GM12872 (cell line): ENCODE results near the gene FHL2.

Experiments
- TF ChIP-seq, protein P1 (sequence below): IDR thresholded peaks from 3 replicates; pipeline ENCODE4 v1.5.1; 2011; ENCODE audit warnings: low read depth, mild to moderate bottlenecking, low read length, moderate library complexity; ENCODE audit not compliant: insufficient read depth

The FHL2 gene

DNA sequence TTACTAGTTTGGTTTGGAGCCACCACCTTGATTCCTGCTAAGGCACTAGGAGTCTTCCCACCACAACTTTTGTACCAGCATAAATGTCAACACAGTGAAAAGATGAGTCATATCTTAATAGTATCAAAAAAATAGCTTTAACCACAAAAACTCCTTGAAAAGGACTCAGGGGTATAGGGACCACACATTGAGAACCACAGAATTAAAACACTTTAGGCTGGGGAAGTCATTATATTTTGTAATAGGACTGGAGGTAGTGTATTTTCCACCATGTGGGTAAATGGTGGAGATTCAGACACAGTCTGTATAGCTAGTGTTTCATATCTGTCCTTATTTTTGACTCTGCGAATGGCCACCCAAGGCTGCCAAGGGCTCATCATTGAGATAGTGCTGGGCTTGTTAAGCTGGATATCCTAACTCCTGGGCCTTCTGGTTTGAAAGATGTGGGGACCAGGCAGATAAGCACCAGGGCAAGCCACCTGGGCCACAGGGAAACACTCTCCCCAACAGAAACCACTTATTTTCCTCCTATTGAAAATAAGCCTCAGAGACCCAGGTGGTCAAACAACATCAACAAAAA, 19.1 kb upstream of the FHL2 start:
- TF ChIP-seq, protein P1, sequence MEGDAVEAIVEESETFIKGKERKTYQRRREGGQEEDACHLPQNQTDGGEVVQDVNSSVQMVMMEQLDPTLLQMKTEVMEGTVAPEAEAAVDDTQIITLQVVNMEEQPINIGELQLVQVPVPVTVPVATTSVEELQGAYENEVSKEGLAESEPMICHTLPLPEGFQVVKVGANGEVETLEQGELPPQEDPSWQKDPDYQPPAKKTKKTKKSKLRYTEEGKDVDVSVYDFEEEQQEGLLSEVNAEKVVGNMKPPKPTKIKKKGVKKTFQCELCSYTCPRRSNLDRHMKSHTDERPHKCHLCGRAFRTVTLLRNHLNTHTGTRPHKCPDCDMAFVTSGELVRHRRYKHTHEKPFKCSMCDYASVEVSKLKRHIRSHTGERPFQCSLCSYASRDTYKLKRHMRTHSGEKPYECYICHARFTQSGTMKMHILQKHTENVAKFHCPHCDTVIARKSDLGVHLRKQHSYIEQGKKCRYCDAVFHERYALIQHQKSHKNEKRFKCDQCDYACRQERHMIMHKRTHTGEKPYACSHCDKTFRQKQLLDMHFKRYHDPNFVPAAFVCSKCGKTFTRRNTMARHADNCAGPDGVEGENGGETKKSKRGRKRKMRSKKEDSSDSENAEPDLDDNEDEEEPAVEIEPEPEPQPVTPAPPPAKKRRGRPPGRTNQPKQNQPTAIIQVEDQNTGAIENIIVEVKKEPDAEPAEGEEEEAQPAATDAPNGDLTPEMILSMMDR, result no peak

DNA sequence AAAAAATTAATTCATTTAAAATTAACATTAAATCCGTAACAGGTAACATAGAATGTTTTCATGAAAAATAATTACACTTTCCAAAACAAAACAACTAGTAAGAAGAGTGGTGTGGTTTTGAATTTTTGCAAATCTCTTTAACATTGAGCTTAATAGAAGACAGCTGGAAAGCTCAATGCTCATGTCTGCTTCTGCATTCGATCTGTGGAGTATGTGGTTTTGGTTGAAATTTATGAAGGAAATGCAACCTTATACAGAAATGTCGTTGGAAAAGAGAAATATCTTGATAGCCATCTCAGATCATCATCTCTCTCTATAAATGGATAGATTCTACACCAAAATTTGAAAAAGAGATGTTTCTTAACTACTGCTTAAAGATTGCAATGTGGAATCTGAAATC, 17.3 kb upstream of the FHL2 start:
- TF ChIP-seq, protein P1, result no peak

DNA sequence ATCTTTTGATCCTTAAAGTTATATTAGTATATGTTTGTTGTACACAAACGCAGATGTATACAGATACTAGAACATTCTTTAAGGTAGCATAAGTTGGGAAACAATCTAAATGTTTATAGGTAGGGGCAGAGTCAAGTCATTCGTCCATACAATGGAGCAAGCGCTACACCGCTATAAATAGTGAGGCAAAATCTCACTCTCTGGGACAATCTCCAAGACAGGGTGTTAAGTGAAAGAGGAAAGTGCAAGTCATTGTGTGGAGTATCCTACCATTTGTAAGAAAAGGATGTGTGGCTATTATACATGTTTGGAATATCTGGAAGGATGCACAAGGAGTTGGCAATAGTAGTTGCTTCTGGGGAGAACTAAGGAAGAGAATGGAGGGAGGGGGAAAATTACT, 16.2 kb upstream of the FHL2 start:
- TF ChIP-seq, protein P1, result no peak

DNA sequence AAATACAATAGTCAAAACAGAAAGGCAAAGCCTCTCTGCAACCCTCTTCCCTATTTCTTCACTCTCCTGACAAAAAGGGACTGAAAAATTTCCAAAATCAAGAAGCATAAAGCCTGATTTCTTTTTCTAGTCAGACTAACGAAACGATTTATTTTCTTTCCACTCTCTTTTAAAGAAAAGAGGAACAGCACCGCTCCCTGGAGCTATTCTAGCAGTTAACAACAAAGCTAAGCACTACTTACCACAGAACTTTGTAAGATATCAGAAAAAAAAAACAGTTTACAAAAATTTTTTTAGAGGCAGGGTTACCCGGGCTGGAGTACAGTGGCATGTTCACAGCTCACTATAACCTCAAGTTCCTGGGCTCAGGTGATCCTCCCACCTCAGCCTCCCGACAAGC, 14.4 kb upstream of the FHL2 start:
- TF ChIP-seq, protein P1, result no peak

DNA sequence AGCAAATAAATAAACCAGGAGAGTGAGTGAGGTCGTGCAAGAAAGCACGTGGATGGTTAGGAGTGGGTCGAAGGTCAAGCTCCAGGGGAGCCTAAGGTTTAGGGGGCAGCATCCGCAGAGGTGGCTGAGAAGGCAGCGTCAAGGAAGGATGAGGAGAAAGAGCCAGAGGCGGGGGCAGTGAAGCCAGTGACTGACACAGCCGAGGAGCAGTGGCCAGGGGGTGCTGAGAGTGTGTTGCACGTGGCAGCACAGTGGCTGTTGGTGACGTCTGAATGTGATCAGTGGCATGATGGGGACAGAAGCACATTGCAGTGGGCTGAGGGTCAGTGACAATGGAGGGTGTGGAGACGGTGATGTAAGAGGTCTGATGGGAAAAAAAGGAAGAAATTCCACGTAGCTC, 13.7 kb upstream of the FHL2 start:
- TF ChIP-seq, protein P1, result no peak

DNA sequence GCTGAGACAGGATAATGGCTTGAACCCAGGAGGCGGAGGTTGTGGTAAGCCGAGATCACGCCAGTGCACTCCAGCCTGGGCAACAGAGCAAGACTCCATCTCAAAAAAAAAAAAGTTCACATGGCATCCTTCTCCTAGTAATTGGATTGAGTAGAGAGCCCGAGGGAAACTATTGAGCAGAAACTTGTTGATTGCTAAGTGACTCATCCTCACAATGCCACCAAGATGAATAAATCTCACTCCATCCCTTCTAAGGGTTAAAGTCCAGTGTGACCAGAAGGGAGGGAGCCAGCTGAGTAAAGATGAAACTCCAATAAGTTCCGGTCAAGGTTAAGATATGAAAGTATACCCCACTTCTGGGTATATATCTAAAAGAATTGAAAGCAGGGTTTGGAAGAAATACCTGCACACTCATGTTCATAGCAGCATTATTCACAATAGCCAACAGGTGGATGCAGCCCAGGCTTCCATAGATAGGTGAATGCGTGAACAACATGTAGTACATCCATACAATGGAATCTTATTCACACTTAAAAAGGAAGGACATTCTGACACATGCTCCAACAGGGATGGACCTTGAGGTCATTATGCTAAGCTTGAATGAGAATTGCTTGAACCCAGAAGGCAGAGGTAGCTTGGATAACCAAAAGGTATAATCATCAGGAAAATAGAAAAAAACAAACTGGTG, 13.0 kb upstream of the FHL2 start:
- TF ChIP-seq, protein P1, result no peak

DNA sequence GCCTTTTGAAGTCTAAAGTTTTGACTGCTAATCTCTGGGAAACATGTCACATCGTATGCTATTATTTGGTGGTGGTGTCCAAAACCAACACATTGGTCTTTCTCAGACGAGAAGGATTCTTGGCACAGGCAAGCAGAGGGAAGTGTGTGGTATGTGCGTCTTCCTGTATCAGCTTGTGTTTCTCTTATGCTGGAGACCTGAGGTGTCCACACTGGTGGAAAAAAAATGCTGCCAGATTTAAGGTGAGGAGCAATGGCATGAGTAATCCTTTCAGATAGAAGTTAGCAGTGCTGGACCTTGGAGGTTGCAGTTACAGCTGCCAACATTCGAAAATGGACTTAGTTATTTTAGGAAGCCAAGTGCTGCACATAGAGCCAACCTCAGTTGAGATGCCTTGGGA, 11.7 kb upstream of the FHL2 start:
- TF ChIP-seq, protein P1, result no peak

DNA sequence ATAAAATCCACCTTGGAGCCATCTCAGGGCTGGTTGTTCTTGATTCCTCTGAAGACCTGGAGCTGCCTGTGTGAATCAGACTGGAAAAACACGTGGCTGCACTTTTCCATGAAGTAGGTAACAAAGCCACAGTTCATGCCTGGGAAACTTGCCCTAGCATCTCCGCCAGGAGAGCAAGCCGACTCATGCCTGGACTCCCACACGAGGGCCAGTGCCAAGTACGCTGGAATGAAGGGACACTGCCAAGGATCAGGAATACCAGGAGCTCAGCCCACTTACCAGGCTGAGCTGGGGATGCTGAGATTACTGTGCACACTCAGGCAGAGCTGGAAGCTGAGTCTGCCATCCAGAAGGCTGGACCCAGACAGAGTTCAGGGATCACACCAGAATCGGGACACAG, 10.9 kb upstream of the FHL2 start:
- TF ChIP-seq, protein P1, result no peak
